Left ventricle myocardium inferior (tissue), 1 donor: Measurements from ENCODE around the gene LHX2. TPM values are rescaled to one million over a fixed set of nuclear protein-coding genes. Genes with fewer than 3 reads are reported as not detected.
A peak's percentile ranks its signal among the peaks of the same experiment; 100 is the strongest.

ENCODE experiments used
- DNase-seq: peaks from one replicate; pipeline ENCODE4 v3.0.0-alpha.2; 2020
- H3K27ac ChIP-seq: fragments of 200-600 bp; replicated peaks from 2 replicates; pipeline ENCODE4 v1.8.0; 2021
- H3K27me3 ChIP-seq: fragments of 200-600 bp; 2 replicates; pipeline ENCODE4 v1.8.0; 2021; ENCODE audit warnings: low read depth
- H3K36me3 ChIP-seq: fragments of 200-600 bp; 2 replicates; pipeline ENCODE4 v1.8.0; 2021
- H3K4me1 ChIP-seq: fragments of 200-600 bp; 2 replicates; pipeline ENCODE4 v1.8.0; 2021
- H3K4me3 ChIP-seq: fragments of 200-600 bp; 2 replicates; pipeline ENCODE4 v1.8.0; 2021; ENCODE audit warnings: mild to moderate bottlenecking, moderate library complexity
- H3K9me3 ChIP-seq: fragments of 200-600 bp; replicated peaks from 2 replicates; pipeline ENCODE4 v1.8.0; 2021
- CTCF ChIP-seq: fragments of 200-600 bp; IDR thresholded peaks from 2 replicates; pipeline ENCODE4 v1.8.0; 2021; ENCODE audit warnings: antibody characterized with exemption, mild to moderate bottlenecking, borderline replicate concordance
- intact Hi-C: fragments of 100-400 bp; cut with micrococcal nuclease; formaldehyde crosslinking; loops from one replicate; pipeline ENCODE4 v1.11.0; 2022
- total RNA-seq: library from RNA; stranded (reverse); fragmentation: NEBNext Ultra II Directional; extraction: Animal tissue kit (Norgen Biotek cat#: 25700); gene quantifications from one replicate; pipeline ENCODE4 v1.2.1, GENCODE V29; 2021
- donor health status: DM: no; HTN: yes; CAD: no; lungs with severe emphysema.

LHX2 gene
- total RNA-seq, 1 donor from 2014 or later = not detected

- no peak for TF ChIP-seq CTCF
- no peak for DNase-seq
- H3K27me3 ChIP-seq = peaks cover 100% of the 10 kb centered on the region
Measured at GRCh38 chr9:124018730-124019697, 7.4 kb downstream of the LHX2 start.

GRCh38 chr9:124019771-124020519 is 8.4 kb downstream of the LHX2 start:
- DNase-seq = no peak
- no peak for TF ChIP-seq CTCF
- intact Hi-C loops = no loop called here
- H3K9me3 ChIP-seq = no peaks in the 10 kb centered on the region
- no peaks in the 10 kb centered on the region for H3K36me3 ChIP-seq
- H3K27me3 ChIP-seq = peaks cover 100% of the 10 kb centered on the region
- no peak overlapping the region for H3K4me3 ChIP-seq
- H3K27ac ChIP-seq = no peak overlapping the region
- H3K4me1 ChIP-seq = peaks cover 37% of the 10 kb centered on the region

More at GRCh38 chr9:124018730-124019697, 7.4 kb downstream of the LHX2 start:
- Histone ChIP-seq H3K36me3 (no peaks in the 10 kb centered on the region), H3K4me3 (peak overlapping the region; percentile 61), H3K4me1 (peaks cover 37% of the 10 kb centered on the region), H3K9me3 (no peaks in the 10 kb centered on the region), H3K27ac (no peak overlapping the region)
- intact Hi-C loops = no loop called here

DNA sequence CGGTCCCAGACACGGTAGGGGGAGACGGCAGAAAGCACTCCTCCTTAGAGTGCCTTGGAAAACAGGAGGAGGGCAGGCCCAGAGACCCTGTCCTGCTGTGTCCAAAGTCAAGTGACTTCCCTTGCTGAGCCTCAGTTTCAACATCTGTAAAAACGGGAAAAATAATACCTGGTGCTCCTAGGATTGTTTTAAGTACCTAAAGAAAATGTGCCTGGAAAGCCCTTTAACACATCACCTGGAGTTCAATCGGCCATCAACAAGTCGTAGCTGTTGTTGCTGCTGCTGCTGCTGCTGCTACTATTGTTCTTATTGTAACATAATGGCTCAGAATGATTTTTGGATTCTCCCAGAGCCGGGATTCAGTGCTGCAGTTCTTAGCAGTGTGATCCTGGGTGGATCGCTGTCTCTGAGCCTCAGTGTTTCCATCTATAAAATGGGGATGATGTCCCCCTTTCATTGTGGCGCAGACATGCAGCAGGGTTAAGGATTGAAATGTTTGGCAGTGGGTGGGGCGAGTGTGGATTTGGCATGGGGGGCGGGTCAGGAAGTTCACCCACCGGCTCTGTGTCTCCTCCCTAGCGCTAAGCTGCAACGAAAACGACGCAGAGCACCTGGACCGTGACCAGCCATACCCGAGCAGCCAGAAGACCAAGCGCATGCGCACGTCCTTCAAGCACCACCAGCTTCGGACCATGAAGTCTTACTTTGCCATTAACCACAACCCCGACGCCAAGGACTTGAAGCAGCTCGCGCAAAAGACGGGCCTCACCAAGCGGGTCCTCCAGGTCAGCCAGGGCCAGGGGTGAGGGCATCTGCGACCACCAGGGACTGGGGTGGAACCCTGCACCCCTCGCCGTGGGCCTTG is 9.2 kb downstream of the LHX2 start:
- Histone ChIP-seq H3K9me3 (no peaks in the 10 kb centered on the region), H3K36me3 (no peaks in the 10 kb centered on the region), H3K27me3 (peaks cover 100% of the 10 kb centered on the region), H3K27ac (no peak overlapping the region), H3K4me1 (peaks cover 31% of the 10 kb centered on the region), H3K4me3 (no peak overlapping the region)
- DNase-seq = no peak
- TF ChIP-seq CTCF = no peak
- intact Hi-C loops = no loop called here

DNA sequence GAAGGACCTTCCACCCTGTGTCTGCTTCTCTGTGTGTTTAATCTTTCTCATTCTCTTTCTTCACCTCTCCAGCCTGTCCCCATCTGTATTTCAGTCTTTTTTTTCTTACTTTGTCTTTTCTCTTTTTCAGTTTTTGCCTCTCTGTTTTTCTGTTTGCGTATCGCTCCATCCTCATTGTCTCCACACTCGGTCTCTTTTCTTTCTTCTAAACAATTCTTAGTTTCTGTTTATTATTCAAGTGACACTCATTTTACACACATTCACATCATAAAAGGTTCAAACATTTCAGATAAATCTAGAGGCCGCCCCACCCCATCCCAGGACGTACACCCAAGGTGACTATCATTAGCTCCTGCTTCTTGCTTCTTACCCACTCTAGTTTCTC is 9.8 kb downstream of the LHX2 start:
- Histone ChIP-seq H3K4me3 (no peak overlapping the region), H3K4me1 (peaks cover 24% of the 10 kb centered on the region), H3K9me3 (no peaks in the 10 kb centered on the region), H3K27me3 (peaks cover 100% of the 10 kb centered on the region), H3K36me3 (no peaks in the 10 kb centered on the region), H3K27ac (no peak overlapping the region)
- no peak for DNase-seq
- intact Hi-C loops = no loop called here
- no peak for TF ChIP-seq CTCF
